ENCODE measurements around the gene MTHFD1L. TPM values are rescaled to one million over a fixed set of nuclear protein-coding genes. Genes with fewer than 3 reads are reported as not detected.

Gene MTHFD1L
- total RNA-seq, 3 donors from 2014 or later (not counting 1 experiment from before 2014, with no cell fraction given), result 3.8 to 4.5 (median 4.3) TPM

- intact Hi-C loops (cut with micrococcal nuclease), result no loop called here
- 91% methylated on average over 14 of the region's 14 CpGs for WGBS (ENCODE audit: insufficient coverage)
- Mint-ChIP-seq H3K27ac (no peak overlapping the region), H3K4me3 (no peak overlapping the region), H3K4me1 (no peaks in the 10 kb centered on the region), H3K9me3 (no peaks in the 10 kb centered on the region), H3K36me3 (no peaks in the 10 kb centered on the region), H3K27me3 (ENCODE audit: low read depth in 2 of 2) (peaks cover 5 to 7% of the 10 kb centered on the region in 2 donors)
- Histone ChIP-seq H3K4me3 (ENCODE audit: low read length) (no peak overlapping the region), H3K36me3 (ENCODE audit: control insufficient read depth, insufficient read depth, low read length) (no peaks in the 10 kb centered on the region), H3K27me3 (ENCODE audit: control insufficient read depth, insufficient read depth, low read length) (no peaks in the 10 kb centered on the region), H3K27ac (ENCODE audit: low read length) (no peak overlapping the region), H3K9me3 (ENCODE audit: control insufficient read depth, insufficient read depth, low read length) (no peaks in the 10 kb centered on the region), H3K4me1 (ENCODE audit: control insufficient read depth, insufficient read depth, low read length) (no peaks in the 10 kb centered on the region)
- DNase-seq (no peak), ATAC-seq (no peak)
- no peak for TF ChIP-seq CTCF (IDR thresholded peaks at IDR 0.05)
Measured at GRCh38 chr6:151147118-151147832, 281.8 kb downstream of the MTHFD1L start.

GRCh38 chr6:151148111-151148510, 282.6 kb downstream of the MTHFD1L start:
- no peaks in the 10 kb centered on the region for H3K4me1 ChIP-seq (ENCODE audit: control insufficient read depth, insufficient read depth, low read length)
- Mint-ChIP-seq H3K27me3 (ENCODE audit: low read depth in 2 of 2) (peaks cover 5 to 7% of the 10 kb centered on the region in 2 donors), H3K4me3 (no peak overlapping the region), H3K27ac (no peak overlapping the region), H3K9me3 (no peaks in the 10 kb centered on the region), H3K4me1 (no peaks in the 10 kb centered on the region), H3K36me3 (no peaks in the 10 kb centered on the region)
- ATAC-seq (no peak), DNase-seq (no peak)
- H3K9me3 ChIP-seq (ENCODE audit: control insufficient read depth, insufficient read depth, low read length), result no peaks in the 10 kb centered on the region
- no peak for TF ChIP-seq CTCF (IDR thresholded peaks at IDR 0.05)
- no peak overlapping the region for H3K4me3 ChIP-seq (ENCODE audit: low read length)
- H3K36me3 ChIP-seq (ENCODE audit: control insufficient read depth, insufficient read depth, low read length), result no peaks in the 10 kb centered on the region
- intact Hi-C loops (cut with micrococcal nuclease), result no loop called here
- H3K27me3 ChIP-seq (ENCODE audit: control insufficient read depth, insufficient read depth, low read length), result peaks cover under 1% of the 10 kb centered on the region
- H3K27ac ChIP-seq (ENCODE audit: low read length), result no peak overlapping the region
- WGBS (ENCODE audit: insufficient coverage), result 84% methylated on average over 8 of the region's 8 CpGs

- no peaks in the 10 kb centered on the region for H3K9me3 ChIP-seq (ENCODE audit: control insufficient read depth, insufficient read depth, low read length)
- Mint-ChIP-seq H3K27ac (no peak overlapping the region), H3K4me1 (no peaks in the 10 kb centered on the region), H3K4me3 (no peak overlapping the region), H3K9me3 (no peaks in the 10 kb centered on the region), H3K36me3 (no peaks in the 10 kb centered on the region), H3K27me3 (ENCODE audit: low read depth in 2 of 2) (peaks cover 5 to 7% of the 10 kb centered on the region in 2 donors)
- intact Hi-C loops (cut with micrococcal nuclease), result no loop called here
- H3K4me1 ChIP-seq (ENCODE audit: control insufficient read depth, insufficient read depth, low read length), result no peaks in the 10 kb centered on the region
- no peak overlapping the region for H3K4me3 ChIP-seq (ENCODE audit: low read length)
- no peak for ATAC-seq
- no peak overlapping the region for H3K27ac ChIP-seq (ENCODE audit: low read length)
- H3K36me3 ChIP-seq (ENCODE audit: control insufficient read depth, insufficient read depth, low read length), result no peaks in the 10 kb centered on the region
- peaks cover 2% of the 10 kb centered on the region for H3K27me3 ChIP-seq (ENCODE audit: control insufficient read depth, insufficient read depth, low read length)
- WGBS (ENCODE audit: insufficient coverage), result 83% methylated on average over 3 of the region's 3 CpGs
- no peak for TF ChIP-seq CTCF (IDR thresholded peaks at IDR 0.05)
- no peak for DNase-seq
Measured at GRCh38 chr6:151149793-151150192, 284.3 kb downstream of the MTHFD1L start.
